GM10266 (cell line): ENCODE measurements around the gene MACROD2.

Experiments used
- DNase-seq: peaks from one replicate; pipeline ENCODE4 v3.0.0; 2012; ENCODE audit errors: extremely low spot score
- CTCF ChIP-seq: IDR thresholded peaks from 2 replicates; pipeline ENCODE4 v1.5.1; 2012; ENCODE audit warnings: mild to moderate bottlenecking, low read depth; ENCODE audit not compliant: control insufficient read depth, insufficient read depth; ENCODE audit errors: missing control alignments

The MACROD2 gene

GRCh38 chr20:14882157-14882556 is 886.8 kb downstream of the MACROD2 start:
- DNase-seq: no peak
- TF ChIP-seq CTCF: no peak

- DNase-seq: no peak
- TF ChIP-seq CTCF: no peak
Measured at GRCh38 chr20:14882846-14883245, 887.5 kb downstream of the MACROD2 start.

- no peak for TF ChIP-seq CTCF
- no peak for DNase-seq
Measured at GRCh38 chr20:14883324-14883723, 888.0 kb downstream of the MACROD2 start.

GRCh38 chr20:14885661-14886060 is 890.3 kb downstream of the MACROD2 start:
- no peak for DNase-seq
- TF ChIP-seq CTCF: no peak

- DNase-seq: no peak
- TF ChIP-seq CTCF: no peak
Measured at GRCh38 chr20:14888134-14888533, 892.8 kb downstream of the MACROD2 start.

GRCh38 chr20:14889496-14890255 is 894.4 kb downstream of the MACROD2 start:
- DNase-seq: no peak
- no peak for TF ChIP-seq CTCF

- no peak for DNase-seq
- TF ChIP-seq CTCF: no peak
Measured at GRCh38 chr20:14890713-14891112, 895.4 kb downstream of the MACROD2 start.
